Measurements from ENCODE around the gene BBX.

DNA sequence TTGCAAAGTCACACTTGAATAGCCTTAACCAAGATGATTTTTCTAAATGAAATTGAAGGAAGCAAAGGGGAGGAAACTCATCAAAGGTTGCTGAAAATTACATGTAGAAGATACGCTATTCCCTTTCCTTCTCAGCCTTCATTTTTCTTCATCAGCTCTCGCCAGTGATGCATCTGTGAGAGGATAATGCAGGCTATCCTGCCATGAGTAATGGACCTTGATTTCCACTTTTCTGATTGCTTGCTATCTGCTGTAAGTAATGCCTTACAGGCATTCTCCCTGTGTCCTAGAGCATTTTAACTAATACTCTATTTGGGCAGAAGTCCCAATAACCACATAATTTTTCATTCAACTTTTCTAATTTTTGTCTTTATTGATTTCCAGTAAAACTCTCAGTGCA, 162.6 kb downstream of the BBX start:
- TF ChIP-seq EP300 (IDR thresholded peaks at IDR 0.05; ENCODE audit: borderline replicate concordance) (no peak), CEBPB (IDR thresholded peaks at IDR 0.05) (no peak), TAF1 (IDR thresholded peaks at IDR 0.05; ENCODE audit: low read depth) (no peak)
- TF ChIP-seq, protein P1, sequence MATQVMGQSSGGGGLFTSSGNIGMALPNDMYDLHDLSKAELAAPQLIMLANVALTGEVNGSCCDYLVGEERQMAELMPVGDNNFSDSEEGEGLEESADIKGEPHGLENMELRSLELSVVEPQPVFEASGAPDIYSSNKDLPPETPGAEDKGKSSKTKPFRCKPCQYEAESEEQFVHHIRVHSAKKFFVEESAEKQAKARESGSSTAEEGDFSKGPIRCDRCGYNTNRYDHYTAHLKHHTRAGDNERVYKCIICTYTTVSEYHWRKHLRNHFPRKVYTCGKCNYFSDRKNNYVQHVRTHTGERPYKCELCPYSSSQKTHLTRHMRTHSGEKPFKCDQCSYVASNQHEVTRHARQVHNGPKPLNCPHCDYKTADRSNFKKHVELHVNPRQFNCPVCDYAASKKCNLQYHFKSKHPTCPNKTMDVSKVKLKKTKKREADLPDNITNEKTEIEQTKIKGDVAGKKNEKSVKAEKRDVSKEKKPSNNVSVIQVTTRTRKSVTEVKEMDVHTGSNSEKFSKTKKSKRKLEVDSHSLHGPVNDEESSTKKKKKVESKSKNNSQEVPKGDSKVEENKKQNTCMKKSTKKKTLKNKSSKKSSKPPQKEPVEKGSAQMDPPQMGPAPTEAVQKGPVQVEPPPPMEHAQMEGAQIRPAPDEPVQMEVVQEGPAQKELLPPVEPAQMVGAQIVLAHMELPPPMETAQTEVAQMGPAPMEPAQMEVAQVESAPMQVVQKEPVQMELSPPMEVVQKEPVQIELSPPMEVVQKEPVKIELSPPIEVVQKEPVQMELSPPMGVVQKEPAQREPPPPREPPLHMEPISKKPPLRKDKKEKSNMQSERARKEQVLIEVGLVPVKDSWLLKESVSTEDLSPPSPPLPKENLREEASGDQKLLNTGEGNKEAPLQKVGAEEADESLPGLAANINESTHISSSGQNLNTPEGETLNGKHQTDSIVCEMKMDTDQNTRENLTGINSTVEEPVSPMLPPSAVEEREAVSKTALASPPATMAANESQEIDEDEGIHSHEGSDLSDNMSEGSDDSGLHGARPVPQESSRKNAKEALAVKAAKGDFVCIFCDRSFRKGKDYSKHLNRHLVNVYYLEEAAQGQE (IDR thresholded peaks at IDR 0.05; ENCODE audit: low read depth), result no peak
